K562 (cell line): Measurements from ENCODE around the gene PRIM1. TPM values are rescaled to one million over a fixed set of nuclear protein-coding genes. Genes with fewer than 3 reads are reported as not detected.

Source experiments
- ATAC-seq: fragments of 200-7000 bp; cut with Tn5 transposase; 3 replicates; pipeline ENCODE4 v1.9.1; 2020; ENCODE audit warnings: moderate library complexity
- BruUV-seq: library from RNA; stranded (reverse); fragments of 400-500 nt; replicated peaks from 2 replicates; lab custom pipeline; 2021; lab: Mats Ljungman, UMichigan
- CTCF ChIA-PET: fragments of 300-600 bp; formaldehyde crosslinking; extraction: SDS; loops from one replicate; lab custom pipeline; 2021; ENCODE audit warnings: low intra/inter-chr PET ratio; lab: Yijun Ruan, JAX
- POLR2A ChIA-PET: fragments of 300-600, 350-650 bp; sonication (Branson Sonifier 250); formaldehyde crosslinking; extraction: SDS; loops from one replicate; lab custom pipeline; 2021; ENCODE audit warnings: antibody characterized with exemption, inconsistent platforms; lab: Yijun Ruan, JAX
- DNase-seq, 4 experiments: peaks; one replicate each; pipeline versions ENCODE4 v3.0.0 to v3.0.0-alpha.2; 2011 to 2018; ENCODE audit warnings: low spot score in 3 of 4, mixed read lengths in 3 of 4; ENCODE audit errors: extremely low read depth in 1 of 4
- FAIRE-seq: peaks from 2 replicates; lab custom pipeline; 2011; peaks lifted over from hg19 to GRCh38; lab: Jason Lieb, UNC
- H2AFZ ChIP-seq: 2 replicates; pipeline ENCODE4 v1.6.0; 2011; ENCODE audit warnings: low read depth, low read length, control low read depth, inconsistent platforms
- H3K27ac ChIP-seq: fragments of 200-600 bp; 3 replicates; pipeline ENCODE4 v1.8.0; 2011; ENCODE audit warnings: low read depth, mild to moderate bottlenecking, control low read depth, inconsistent platforms, low read length, moderate library complexity, mixed read lengths; ENCODE audit errors: extremely low read depth
- H3K27me3 ChIP-seq, 2 experiments: fragments of 300-600 bp in 1 of 2; 2 replicates in 1 of 2; 3 replicates in 1 of 2; pipeline versions ENCODE4 v1.6.0 to v1.8.0; 2011; ENCODE audit warnings: inconsistent platforms in 2 of 2, low read length in 2 of 2, mild to moderate bottlenecking in 1 of 2, mixed read lengths in 1 of 2, moderate library complexity in 1 of 2; ENCODE audit not compliant: control insufficient read depth in 2 of 2, insufficient read depth in 2 of 2
- H3K36me3 ChIP-seq: fragments of 300-600 bp; 3 replicates; pipeline ENCODE4 v1.8.0; 2011; ENCODE audit warnings: mild to moderate bottlenecking, low read length, inconsistent platforms; ENCODE audit not compliant: control insufficient read depth, insufficient read depth
- H3K4me1 ChIP-seq, 2 experiments: fragments of 200-600 bp in 1 of 2; replicated peaks in 1 of 2; 2 replicates in 1 of 2; 3 replicates in 1 of 2; pipeline versions ENCODE4 v1.5.1 to v1.8.0; 2011; ENCODE audit warnings: inconsistent platforms in 2 of 2, low read length in 2 of 2, mild to moderate bottlenecking in 1 of 2, mixed read lengths in 1 of 2, moderate library complexity in 1 of 2; ENCODE audit not compliant: control insufficient read depth in 2 of 2, insufficient read depth in 2 of 2
- H3K4me2 ChIP-seq: 2 replicates; pipeline ENCODE4 v1.6.1; 2011; ENCODE audit warnings: low read length, control low read depth, inconsistent platforms, mixed read lengths; ENCODE audit not compliant: insufficient read depth
- H3K4me3 ChIP-seq: fragments of 200-600 bp; sonication (generic), shearing (Covaris generic); 2 replicates; pipeline ENCODE4 v1.5.1; 2016; ENCODE audit warnings: control low read depth, inconsistent platforms
- H3K79me2 ChIP-seq: fragments of 200-600 bp; 3 replicates; pipeline ENCODE4 v1.8.0; 2011; ENCODE audit warnings: low read length, inconsistent platforms; ENCODE audit not compliant: control insufficient read depth, insufficient read depth
- H3K9ac ChIP-seq, 2 experiments: 2 replicates each; pipeline versions ENCODE4 v1.6.0 to v1.6.1; 2011; ENCODE audit warnings: low read depth in 2 of 2, low read length in 2 of 2, control low read depth in 1 of 2, inconsistent platforms in 1 of 2, mild to moderate bottlenecking in 1 of 2, mixed read lengths in 1 of 2; ENCODE audit not compliant: insufficient read depth in 1 of 2
- H3K9me1 ChIP-seq: one replicate; pipeline ENCODE4 v1.6.0; 2011; ENCODE audit warnings: inconsistent platforms, mild to moderate bottlenecking, low read length, moderate library complexity; ENCODE audit not compliant: control insufficient read depth, insufficient read depth
- H3K9me3 ChIP-seq: replicated peaks from 2 replicates; pipeline ENCODE4 v1.5.1; 2011; ENCODE audit warnings: low read depth, low read length, inconsistent platforms; ENCODE audit not compliant: control insufficient read depth, insufficient read depth
- H4K20me1 ChIP-seq: replicated peaks from 2 replicates; pipeline ENCODE4 v1.6.1; 2011; ENCODE audit warnings: low read length, inconsistent platforms, mixed read lengths; ENCODE audit not compliant: control insufficient read depth, insufficient read depth
- AFF4 ChIP-seq: sonication (generic); formaldehyde crosslinking; IDR thresholded peaks from 2 replicates; pipeline ENCODE4 v1.8.0; 2023; ENCODE audit warnings: mild to moderate bottlenecking, missing genetic modification reagents
- CHD1 ChIP-seq: fragments of 200-600 bp; sonication (generic); IDR thresholded peaks from one replicate; pipeline ENCODE4 v1.6.1; 2012; ENCODE audit warnings: mild to moderate bottlenecking, moderate library complexity, low read length, inconsistent platforms
- CUX1 ChIP-seq: fragments of 200-800 bp; sonication (Bioruptor generic); IDR thresholded peaks from 2 replicates; pipeline ENCODE4 v1.6.1; 2016; ENCODE audit warnings: missing genetic modification characterization, missing compliant biosample characterization
- ELF1 ChIP-seq: fragments of 200-800 bp; sonication (Bioruptor generic); IDR thresholded peaks from 2 replicates; pipeline ENCODE4 v1.6.1; 2016; ENCODE audit warnings: missing genetic modification characterization, missing compliant biosample characterization
- POLR2G ChIP-seq: fragments of 200-400 bp; formaldehyde crosslinking; IDR thresholded peaks from 2 replicates; pipeline ENCODE4 v1.6.1; 2017; ENCODE audit warnings: low read depth, mild to moderate bottlenecking, antibody characterized with exemption, low read length, moderate library complexity
- POLR2H ChIP-seq: IDR thresholded peaks from 2 replicates; pipeline ENCODE4 v1.6.1; 2016; ENCODE audit warnings: missing genetic modification characterization, low read depth, mild to moderate bottlenecking, control low read depth, missing compliant biosample characterization, moderate library complexity
- RBFOX2 ChIP-seq: fragments of 200-400 bp; formaldehyde crosslinking; IDR thresholded peaks from 2 replicates; pipeline ENCODE4 v1.6.1; 2017; ENCODE audit warnings: low read depth, mild to moderate bottlenecking, low read length, moderate library complexity
- SMARCC2 ChIP-seq: fragments of 450-650 bp; IDR thresholded peaks from 2 replicates; pipeline ENCODE4 v1.6.1; 2017; ENCODE audit warnings: antibody characterized with exemption, moderate library complexity, mild to moderate bottlenecking, low read depth
- WGBS: fragments of 100-300 bp; shearing (Covaris generic); methylation state at CpG from one replicate; pipeline ENCODE4 v1.1.6; 2016; ENCODE audit warnings: low coverage, mixed read lengths; ENCODE audit not compliant: insufficient coverage; ENCODE audit errors: missing lambda C conversion rate; 5-methylcytosine and 5-hydroxymethylcytosine counted together
- in situ Hi-C: fragments of 300-500 bp; cut with MboI; formaldehyde crosslinking; loops from 4 replicates; pipeline ENCODE4 v1.15.0; 2018; ENCODE audit warnings: inconsistent platforms, mixed read lengths
- intact Hi-C: fragments of 100-400 bp; cut with micrococcal nuclease; formaldehyde crosslinking; loops from 2 replicates; pipeline ENCODE4 v1.14.2; 2022
- polyA plus RNA-seq, 8 experiments: library from polyadenylated mRNA; depleted of rRNA in 4 of 8; stranded (reverse) in 5 of 8; unstranded in 3 of 8; fragments of >200 nt; fragmentation: Nextera tagmentation in 2 of 8; fragmentation: Illumina TruSeq in 1 of 8; extraction: Ambion mirVana in 2 of 8; extraction: Trizol in 1 of 8; gene quantifications; 2 replicates each; pipeline versions ENCODE4 v1.2.1 to v1.2.3, GENCODE V29; 2011 to 2014; ENCODE audit warnings: inconsistent platforms in 1 of 8, missing spikeins in 1 of 8
- total RNA-seq, 7 experiments: library from RNA; depleted of rRNA in 6 of 7; stranded (reverse); fragments of >200 nt in 6 of 7; fragmentation: Illumina TruSeq in 2 of 7; extraction: Trizol in 2 of 7; gene quantifications; 2 replicates each; pipeline versions ENCODE4 v1.2.1 to v1.2.3, GENCODE V29; 2011 to 2021; ENCODE audit warnings: low replicate concordance in 1 of 7

The PRIM1 gene
- total and polyA plus RNA-seq, 9 of the 15 experiments (the other 6 are each of a cell fraction or from before 2014, with no cell fraction given) = 67.2 to 179 (median 140) TPM

- in situ Hi-C loops = loop anchor here (10.0 kb wide), 1 partner anchor 79 kb away; the partner anchor contains the start of gene ATP5F1B
- ChIA-PET POLR2A (interaction anchor here (0.6 to 3.5 kb wide), 11 partner anchors 7 to 286 kb away, joined by 3 to 27 read pairs (median 6); no protein-coding TSS in a partner anchor), CTCF (no interaction called here)
- DNase-seq (no peak), ATAC-seq (no peak), FAIRE-seq (no peak)
- H3K9me1 ChIP-seq = peaks cover 28% of the 10 kb centered on the region
- H2AFZ ChIP-seq = no peak overlapping the region
- H3K4me1 ChIP-seq = peaks cover 25 to 44% of the 10 kb centered on the region in 2 experiments
- no TSS peak for BruUV-seq
- H3K36me3 ChIP-seq = peaks cover 75% of the 10 kb centered on the region
- peak overlapping the region; percentile 89 for H3K4me3 ChIP-seq
- TF ChIP-seq CUX1 (CRISPR knock-in tag) (no peak), POLR2G (peak; percentile 25; the same call in 1 of the 2 replicates), CHD1 (peak; percentile 15), POLR2H (tag) (peak; percentile 53), ELF1 (0 out of 2 replicates have a peak, but pooled peaks have one; percentile 19), AFF4 (CRISPR knock-in tag) (0 out of 2 replicates have a peak, but pooled peaks have one; percentile 3), SMARCC2 (no peak), RBFOX2 (0 out of 2 replicates have a peak, but pooled peaks have one; percentile 5)
- 0 out of 3 replicates have a peak overlapping the region, but pooled peaks have one; percentile 97 for H3K27ac ChIP-seq
- peaks cover 69% of the 10 kb centered on the region for H3K79me2 ChIP-seq
- no peaks in the 10 kb centered on the region for H3K27me3 ChIP-seq
- H4K20me1 ChIP-seq = peaks cover 48% of the 10 kb centered on the region
- H3K4me2 ChIP-seq = peak overlapping the region; percentile 99
- H3K9ac ChIP-seq = peak overlapping the region in 1 of 2 experiments; percentile 100; a peak in 3 of 4 replicates
- H3K9me3 ChIP-seq = no peaks in the 10 kb centered on the region
- 0% methylated on average over 3 of the region's 3 CpGs for WGBS
- intact Hi-C loops = no loop called here
These were observed 28.8 kb downstream of the PRIM1 start for GRCh38 chr12:56723352-56723751.
